ENCODE results near the gene USP7. TPM values are rescaled to one million over a fixed set of nuclear protein-coding genes. Genes with fewer than 3 reads are reported as not detected.
A peak's percentile ranks its signal among the peaks of the same experiment; 100 is the strongest.

USP7 gene
- 10 to 100 TPM; 57.9 to 93.6 (median 85.5) TPM for total RNA-seq

DNA sequence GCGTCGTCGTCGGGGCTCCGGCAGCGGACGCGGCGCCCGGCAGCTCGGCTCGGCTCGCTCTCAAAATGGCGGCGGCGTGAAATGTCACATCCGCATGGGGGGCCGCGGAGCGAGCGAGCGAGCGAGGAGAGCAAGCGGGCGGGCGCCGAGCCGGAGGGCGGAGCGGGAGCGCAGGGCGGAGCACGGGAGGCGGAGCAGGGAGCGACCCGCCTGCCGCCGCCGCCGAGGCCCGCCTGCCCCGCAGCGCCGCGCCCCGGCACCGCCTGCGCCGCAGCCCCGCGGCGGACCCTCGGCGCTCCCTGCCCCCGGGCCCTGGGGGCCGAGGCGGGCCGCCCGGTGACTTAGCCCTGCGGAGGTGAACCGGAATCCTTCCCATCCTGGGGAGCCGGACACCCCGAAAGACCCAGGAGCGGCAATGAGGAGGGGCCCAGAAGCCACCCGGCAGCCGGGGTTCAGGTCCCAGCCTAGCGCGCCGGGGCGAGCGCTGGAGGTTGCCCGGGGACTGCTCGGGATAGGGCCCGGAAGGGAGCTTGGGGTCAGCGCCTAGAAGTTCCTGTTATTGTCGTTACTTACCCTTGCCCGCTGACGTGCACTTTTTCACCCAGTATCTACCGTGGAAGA lies at the start of gene USP7:
Gene USP7 (minus strand): TSS at position 86 of the 621 bp plus-strand sequence. CDS start 621 bp downstream, outside the sequence.
- Histone ChIP-seq H3K9me3 (no peaks in the 10 kb centered on the region), H3K36me3 (no peaks in the 10 kb centered on the region), H3K4me1 (peaks cover 35 to 36% of the 10 kb centered on the region in 2 donors), H3K4me3 (replicated peaks in 1 of 3) (peak within 1 kb of the TSS; percentile 17 to 77 (median 57)), H3K27me3 (no peaks in the 10 kb centered on the region), H3K27ac (peak within 1 kb of the TSS in 2 of 3 donors; percentile 21 to 79)
- intact Hi-C loops (cut with DNase I) = loop anchor here (10.0 kb wide), 1 partner anchor 79 kb away; the partner anchor contains the start of gene LITAFD
- TF ChIP-seq POLR2A (IDR thresholded peaks at IDR 0.05) = peak in 1 of 2 donors; percentile 82
- TF ChIP-seq CTCF (IDR thresholded peaks at IDR 0.05) = no peak
- 1 to 2% methylated on average over 15 to 35 of the region's 79 CpGs for WGBS, 2 donors
- peak; percentile 88 to 93 for DNase-seq

GRCh38 chr16:9013508-9013864 lies 49.8 kb upstream of the USP7 start:
- Histone ChIP-seq H3K36me3 (no peaks in the 10 kb centered on the region), H3K27ac (no peak overlapping the region), H3K4me1 (peaks cover 2 to 6% of the 10 kb centered on the region in 2 donors), H3K9me3 (no peaks in the 10 kb centered on the region), H3K4me3 (replicated peaks in 1 of 3) (no peak overlapping the region), H3K27me3 (no peaks in the 10 kb centered on the region)
- intact Hi-C loops (cut with DNase I) = no loop called here
- DNase-seq = no peak
- 51 to 58% methylated on average over 7 of the region's 7 CpGs for WGBS, 2 donors
- TF ChIP-seq CTCF (IDR thresholded peaks at IDR 0.05) = no peak

DNA sequence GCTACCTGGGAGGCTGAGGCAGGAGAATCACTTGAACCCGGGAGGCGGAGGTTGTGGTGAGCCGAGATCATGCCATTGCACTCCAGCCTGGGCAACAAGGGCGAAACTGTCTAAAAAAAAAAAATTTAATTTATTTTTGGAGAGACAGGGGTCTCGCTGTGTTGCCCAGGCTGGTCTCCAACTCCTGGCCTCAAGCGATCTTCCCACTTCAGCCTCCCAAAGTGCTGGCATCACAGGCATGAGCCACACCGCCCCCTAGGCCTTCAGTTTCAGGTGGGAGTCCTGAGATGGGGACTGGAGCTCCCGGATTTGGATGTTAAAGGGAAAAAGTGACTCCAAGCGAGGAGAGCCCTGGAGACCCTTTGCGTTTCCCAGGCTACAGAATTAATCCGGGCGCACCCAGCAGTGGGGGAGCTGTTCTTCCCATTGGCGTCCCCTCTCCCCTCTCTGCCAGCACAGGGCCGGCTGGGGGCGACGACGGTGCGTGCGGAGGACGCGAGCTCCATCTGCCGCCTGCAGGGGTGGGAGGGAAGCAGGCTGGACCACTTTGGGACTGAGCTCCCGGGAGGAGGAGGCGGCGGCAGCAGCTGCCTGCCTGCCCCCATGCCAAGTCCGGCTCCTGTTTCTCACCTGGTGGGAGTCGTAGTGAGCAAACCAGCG lies 49.3 kb upstream of the USP7 start:
- Histone ChIP-seq H3K27me3 (no peaks in the 10 kb centered on the region), H3K36me3 (no peaks in the 10 kb centered on the region), H3K9me3 (no peaks in the 10 kb centered on the region), H3K4me3 (replicated peaks in 1 of 3) (no peak overlapping the region), H3K4me1 (peaks cover 4 to 9% of the 10 kb centered on the region in 2 donors), H3K27ac (no peak overlapping the region)
- intact Hi-C loops (cut with DNase I) = no loop called here
- TF ChIP-seq CTCF (IDR thresholded peaks at IDR 0.05) = no peak
- TF ChIP-seq POLR2A (IDR thresholded peaks at IDR 0.05) = no peak
- no peak for DNase-seq
- 27 to 33% methylated on average over 18 to 28 of the region's 28 CpGs for WGBS, 2 donors

GRCh38 chr16:9012330-9012729 lies 48.6 kb upstream of the USP7 start:
- 53 to 94% methylated on average over 6 of the region's 6 CpGs for WGBS, 2 donors
- H3K4me1 ChIP-seq = peaks cover 4 to 9% of the 10 kb centered on the region in 2 donors
- no peak overlapping the region for H3K27ac ChIP-seq
- intact Hi-C loops (cut with DNase I) = no loop called here
- no peak for DNase-seq
- no peak overlapping the region for H3K4me3 ChIP-seq (replicated peaks in 1 of 3)
- H3K36me3 ChIP-seq = no peaks in the 10 kb centered on the region
- no peaks in the 10 kb centered on the region for H3K9me3 ChIP-seq
- TF ChIP-seq POLR2A (IDR thresholded peaks at IDR 0.05) (no peak), CTCF (IDR thresholded peaks at IDR 0.05) (no peak)
- no peaks in the 10 kb centered on the region for H3K27me3 ChIP-seq
